HG03280 (cell line): Measurements from ENCODE around the gene IRF4.
"Not testable (repeated sequence)": the region's sequence is repeated elsewhere in the genome, so short reads cannot be mapped to it uniquely, and the experiment has no call there.

ENCODE experiments used
- ATAC-seq: cut with Tn5 transposase; IDR thresholded peaks from one replicate; pipeline ENCODE4 v1.9.1; 2021; ENCODE audit warnings: mild to moderate bottlenecking, moderate library complexity; ENCODE audit not compliant: unreplicated experiment

IRF4 gene

DNA sequence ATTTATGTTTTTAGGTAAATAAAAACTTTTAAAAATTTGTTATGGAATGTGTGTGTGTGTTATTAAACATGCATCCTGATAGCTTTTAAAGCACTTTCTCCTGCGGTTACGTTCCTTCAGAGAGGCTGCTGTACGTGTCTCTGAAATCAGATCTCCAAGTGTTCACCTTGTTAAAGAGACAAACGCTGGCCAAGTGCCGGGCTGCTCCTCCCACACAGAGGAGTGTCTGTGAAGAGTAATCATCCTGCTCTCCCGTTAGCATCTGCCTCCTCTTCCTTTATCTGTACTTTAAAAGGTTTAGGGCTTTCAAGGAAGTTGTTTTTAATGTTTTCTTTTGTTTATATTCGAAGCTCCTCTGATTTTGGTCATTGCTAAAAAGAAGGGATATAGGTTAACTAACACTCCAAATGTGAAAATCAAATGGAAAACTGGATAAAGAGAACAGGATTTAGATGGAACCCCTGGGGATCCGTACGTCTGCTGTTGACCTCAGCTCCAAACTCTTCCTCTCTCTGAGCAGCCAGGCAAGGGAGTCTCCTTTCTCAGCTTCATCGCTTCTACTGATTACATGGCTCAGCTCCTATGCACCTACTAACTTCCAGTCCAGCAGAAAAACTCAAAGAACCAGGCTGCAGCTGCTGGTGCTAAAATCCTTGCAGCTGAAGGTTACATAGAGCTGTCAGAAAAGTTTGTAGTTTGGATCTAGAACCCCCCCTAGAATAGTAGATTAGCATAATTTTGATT, 20.0 kb downstream of the IRF4 start:
- no peak for ATAC-seq

DNA sequence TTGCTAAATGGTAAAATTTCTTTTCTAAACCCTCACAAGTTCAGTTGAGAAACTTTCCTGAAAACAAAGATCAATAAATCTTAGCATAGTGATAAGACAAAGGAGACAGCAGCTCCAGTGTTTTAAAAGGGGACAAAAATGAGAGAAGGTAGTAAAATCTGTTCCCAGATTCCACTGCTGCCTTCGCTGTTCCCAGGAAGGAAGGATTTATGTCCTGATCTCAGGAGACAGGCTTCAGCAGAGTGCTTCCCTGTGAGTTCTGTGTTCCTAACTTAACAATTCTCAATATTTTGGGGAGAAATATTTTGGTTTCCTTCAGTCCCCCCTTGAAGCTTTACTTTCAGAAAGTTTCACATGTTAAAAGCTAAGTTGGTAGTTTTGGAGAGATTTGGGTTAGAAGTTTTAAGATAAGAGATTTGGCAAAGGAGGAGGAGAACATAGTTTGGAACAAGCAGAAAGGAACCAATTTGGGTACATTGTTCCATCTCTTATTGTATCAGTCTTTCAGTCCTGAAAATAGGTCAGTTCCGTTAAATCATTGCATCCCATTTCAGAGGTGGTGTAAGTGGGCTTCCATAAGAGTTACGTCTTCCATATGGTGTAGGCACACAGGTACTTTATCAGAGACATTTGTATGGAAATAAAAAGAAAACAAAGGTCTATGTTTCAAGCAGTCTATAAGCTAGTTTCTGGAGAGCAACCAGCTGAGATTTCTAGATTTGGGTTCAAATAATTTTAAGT, 20.8 kb downstream of the IRF4 start:
- no peak for ATAC-seq

DNA sequence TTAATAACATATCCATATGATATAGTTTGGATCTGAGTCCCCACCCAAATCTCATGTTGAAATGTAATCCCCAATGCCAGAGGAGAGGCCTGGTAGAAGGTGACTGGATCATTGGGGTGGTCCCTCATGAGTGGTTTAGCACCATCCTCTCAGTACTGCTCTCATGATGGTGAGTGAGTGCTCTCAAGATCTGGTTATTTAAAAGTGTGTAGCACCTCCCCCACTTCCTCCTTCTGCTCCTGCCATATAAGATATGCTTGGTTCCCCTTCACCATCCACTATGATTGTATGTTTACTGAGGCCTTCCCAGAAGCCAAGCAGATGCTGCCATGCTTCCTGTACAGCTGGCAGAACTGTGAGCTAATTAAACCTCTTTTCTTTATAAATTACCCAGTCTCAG, 22.9 kb downstream of the IRF4 start:
- ATAC-seq: no peak

DNA sequence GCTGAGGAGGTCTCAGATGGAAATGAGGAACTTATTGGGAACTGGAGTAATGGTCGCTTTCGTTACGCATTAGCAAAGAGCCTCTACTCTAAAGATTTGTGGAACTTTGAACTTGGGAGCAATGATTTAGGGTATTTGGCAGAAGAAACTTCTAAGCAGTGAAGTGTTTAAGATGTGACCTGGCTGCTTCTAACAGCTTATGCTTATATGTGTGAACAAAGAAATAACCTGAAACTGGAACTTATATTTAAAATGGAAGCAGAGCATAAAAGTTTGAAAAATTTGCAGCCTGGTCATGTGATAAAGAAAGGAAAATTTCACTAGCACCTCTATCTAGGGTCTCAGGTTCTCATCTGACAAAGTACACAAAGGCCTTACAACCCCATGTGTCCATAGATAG, 23.5 kb downstream of the IRF4 start:
- ATAC-seq: no peak

DNA sequence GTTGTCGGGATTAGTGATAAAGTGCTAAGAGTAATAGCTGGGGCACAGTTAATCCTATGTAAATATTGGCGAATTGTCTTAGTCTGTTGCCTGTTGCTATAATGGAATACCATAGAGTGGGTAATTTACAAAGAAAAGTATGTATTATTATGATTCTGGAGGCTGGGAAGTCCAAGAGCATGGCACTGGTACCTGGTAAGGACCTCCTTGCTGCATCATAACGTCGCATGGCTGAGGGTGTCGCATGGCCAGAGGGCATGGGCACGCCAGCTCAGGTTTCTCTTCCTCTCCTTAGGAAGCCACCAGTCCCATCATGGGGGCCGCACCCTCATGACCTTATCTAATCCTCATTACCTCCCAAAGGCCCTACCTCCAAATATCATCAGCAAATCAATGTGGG, 29.7 kb downstream of the IRF4 start:
- no peak for ATAC-seq

DNA sequence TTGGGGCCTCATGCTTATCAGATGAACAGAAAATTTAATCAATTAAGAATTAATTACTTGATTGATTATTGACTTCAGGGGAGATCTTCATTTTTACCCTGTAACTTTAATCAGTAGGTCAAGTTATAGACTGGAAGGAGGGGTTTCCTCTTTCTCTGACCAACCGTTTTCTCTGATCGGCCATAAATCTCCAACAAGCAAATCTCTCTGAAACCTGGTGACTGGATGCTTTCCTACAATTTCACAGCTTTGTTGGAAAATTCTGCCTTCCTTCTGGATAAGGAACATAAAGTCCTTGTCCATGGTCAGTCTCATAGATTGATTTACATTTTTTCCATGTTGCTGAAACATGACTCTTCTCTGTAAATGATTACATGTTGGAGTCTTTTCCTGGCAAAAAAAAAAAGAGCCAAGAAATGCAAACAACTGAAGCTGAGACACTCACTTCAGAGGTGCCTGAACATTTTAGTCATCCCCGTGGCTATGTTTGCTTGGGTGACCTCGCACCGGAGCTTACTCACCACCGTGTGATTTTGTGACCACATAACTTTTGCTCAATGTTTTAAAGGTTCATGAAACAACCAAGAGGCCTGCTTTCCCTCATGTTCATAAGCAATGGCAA, 31.0 kb downstream of the IRF4 start:
- no peak for ATAC-seq

DNA sequence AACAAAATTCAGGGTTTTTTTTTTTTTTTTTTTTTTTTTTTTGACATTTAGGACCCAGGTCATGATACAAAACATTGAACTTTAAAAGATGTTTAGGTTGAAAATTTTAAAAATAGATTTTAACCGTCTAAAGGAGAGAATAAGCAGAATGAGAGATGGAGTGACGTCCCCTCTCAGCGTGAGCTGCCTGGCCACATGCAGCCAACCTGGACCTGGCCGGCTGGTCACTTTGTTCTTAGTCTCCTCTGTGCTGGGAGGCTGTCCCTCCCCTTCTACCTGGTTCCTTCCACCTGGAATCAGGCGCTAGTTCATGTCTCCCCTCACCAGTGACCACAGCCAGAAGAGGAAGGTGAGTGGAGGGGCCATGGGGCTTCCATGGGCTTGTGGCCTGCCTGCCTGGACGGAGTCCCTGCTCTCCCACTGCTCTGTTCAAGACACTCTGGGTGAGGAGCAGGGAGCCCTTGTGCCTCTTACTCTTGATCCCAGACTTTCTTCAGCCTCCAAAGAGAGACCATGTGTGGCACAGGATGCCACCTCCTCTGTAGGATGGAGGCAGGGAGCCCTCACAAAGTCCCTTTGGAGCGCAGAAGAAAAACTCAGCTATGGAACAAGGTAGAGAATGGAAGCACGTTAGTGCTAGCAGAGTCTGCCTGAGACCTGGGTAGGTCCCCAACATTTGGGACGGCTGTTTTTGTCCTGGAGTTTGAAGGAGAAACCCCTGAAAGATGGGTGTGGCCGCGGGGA, 31.7 kb downstream of the IRF4 start:
- ATAC-seq: no peak

DNA sequence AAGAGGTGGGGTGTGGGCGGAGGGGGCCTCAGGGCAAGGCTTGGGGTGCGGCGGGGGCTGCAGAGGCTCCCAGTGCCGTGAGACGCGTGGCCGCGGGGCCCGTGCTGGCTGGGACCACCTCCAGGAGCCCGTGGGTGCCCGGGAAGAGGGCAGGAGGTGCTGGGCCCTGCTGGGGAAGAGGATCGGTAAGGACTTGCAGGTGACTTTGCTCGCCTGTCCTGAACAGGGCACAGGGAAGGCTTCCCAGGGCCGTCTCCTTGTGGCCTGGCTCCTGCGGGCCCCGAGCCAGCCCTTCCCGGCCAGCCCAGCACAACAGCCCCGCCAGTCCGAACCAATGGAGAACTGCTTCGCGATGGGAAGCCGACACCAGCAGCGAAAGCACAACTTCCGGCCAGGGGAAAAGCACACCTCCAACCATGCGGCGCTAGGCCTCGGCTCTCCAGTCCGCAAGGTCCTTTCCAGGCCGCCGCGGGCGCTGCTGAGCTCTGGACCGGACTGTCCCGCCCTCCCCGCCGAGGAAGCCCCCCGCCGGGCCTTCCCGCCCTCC, 32.3 kb downstream of the IRF4 start:
- no peak for ATAC-seq

DNA sequence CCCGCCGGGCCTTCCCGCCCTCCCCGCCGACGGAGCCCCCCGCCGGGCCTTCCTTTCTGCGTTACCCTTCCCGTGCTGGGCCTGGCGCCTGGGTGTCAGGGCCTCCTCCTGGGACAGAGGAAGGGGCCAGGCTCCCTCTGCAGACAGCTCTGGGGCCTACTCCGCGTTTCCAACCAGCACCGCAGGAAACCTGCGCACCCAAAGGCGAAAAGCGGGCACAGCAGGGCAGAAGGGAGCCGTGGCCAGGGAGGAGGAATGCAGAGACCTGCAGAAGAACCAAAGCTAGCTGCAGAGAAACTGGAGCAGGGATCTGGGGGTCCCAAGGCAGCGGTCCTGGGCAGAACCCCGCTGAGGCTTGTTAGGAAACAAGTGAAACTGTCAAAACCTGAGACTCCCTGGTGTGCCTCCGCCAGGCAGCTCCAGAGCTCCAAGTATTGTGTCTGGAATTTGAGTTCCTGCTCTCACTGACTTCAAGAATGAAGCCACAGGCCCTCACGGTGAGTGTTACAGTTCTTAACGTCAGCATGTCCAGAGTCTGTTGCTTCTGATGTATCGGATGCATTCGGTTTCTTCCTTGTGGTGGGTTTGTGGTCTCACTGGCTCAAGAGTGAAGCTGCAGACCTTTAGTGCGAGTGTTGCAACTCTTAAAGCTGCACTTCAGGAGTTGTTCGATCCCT, 33.3 kb downstream of the IRF4 start:
- no peak for ATAC-seq

DNA sequence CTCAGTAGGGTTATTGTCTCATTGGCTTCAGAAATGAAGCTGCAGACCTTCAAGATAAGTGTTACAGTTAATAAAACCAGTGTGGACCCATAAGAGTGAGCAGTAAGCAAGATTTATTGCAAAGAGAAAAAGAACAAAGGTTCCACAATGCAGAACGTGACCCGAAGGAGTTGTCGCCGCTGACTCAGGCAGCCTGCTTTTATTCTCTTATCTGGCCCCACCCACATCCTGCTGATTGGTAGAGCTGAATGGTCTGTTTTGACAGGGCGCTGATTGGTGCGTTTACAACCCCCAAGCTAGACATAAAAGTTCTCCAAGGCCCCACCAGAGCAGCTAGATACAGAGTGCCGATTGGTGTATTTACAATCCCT, 33.9 kb downstream of the IRF4 start:
- ATAC-seq: not testable (repeated sequence)

DNA sequence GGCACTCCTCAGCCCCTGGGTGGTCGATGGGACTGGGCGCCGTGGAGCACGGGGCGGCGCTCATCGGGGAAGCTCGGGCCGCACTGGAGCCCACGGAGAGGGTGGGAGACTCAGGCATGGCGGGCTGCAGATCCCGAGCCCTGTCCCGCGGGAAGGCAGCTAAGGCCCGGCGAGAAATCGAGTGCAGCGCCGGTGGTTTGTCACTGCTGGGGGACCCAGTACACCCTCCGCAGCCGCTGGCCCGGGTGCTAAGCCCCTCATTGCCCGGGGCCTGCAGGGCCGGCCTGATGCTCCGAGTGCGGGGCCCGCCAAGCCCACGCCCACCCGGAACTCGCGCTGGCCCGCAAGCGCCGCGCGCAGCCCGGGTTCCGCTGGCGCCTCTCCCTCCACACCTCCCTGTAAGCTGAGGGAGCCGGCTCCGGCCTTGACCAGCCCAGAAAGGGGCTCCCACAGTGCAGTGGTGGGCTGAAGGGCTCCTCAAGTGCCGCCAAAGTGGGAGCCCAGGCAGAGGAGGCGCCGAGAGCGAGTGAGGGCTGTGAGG, 34.7 kb downstream of the IRF4 start:
- not testable (repeated sequence) for ATAC-seq

DNA sequence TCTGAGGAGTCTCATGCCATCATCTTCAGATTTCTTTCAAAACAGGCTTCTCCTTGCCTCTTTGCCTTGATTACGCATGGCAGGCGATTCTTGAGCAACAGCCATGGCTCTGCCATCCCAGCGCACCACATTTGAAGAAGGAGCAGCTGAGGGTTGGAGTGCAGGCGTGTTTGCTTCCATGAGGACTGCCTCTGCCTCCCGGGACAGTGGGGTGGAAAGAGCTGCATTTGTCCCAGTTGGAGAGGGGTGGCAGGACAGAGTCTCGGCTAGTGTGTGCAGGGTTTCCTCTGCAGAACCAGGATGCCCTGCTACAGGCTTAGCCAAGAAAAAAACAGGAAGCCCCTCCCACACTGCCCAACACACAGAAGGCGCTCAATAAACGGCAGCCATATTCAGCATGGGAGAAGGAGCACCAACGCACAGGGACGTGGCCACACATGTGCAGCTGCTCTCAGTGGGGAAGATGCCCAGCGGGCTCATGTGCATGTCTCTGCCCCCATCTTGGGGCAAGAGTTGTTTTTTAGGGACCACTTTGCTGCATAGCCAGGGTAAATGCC, 36.6 kb downstream of the IRF4 start:
- ATAC-seq: no peak

DNA sequence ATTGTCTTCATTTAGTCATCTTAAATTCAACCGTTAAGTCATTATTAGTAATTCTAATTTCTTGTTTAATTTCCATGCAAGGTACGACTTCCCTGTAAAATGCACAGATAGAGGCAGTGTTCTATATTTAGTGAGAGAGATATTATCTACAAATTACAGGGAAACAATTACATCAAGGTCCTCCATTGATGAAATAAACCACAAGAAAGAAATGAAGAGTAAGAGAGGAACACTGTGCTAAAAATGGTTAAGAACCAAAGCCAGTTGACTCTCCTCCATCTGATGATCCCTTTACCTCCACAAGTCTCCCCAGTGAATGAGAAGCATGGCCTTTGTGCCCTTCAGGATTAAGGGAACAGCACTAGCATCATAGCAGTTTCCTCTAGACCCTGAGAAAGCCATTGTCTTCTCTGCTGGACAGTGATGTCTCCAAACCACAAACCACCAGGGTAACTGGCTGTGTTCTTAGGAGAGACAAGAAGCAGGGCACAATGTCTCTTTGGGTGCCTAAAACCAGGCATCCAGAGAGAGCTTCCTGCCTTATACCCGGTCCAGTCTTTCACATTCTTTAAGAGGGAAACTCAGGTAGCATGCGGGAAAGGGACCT, 38.1 kb downstream of the IRF4 start:
- ATAC-seq: no peak

DNA sequence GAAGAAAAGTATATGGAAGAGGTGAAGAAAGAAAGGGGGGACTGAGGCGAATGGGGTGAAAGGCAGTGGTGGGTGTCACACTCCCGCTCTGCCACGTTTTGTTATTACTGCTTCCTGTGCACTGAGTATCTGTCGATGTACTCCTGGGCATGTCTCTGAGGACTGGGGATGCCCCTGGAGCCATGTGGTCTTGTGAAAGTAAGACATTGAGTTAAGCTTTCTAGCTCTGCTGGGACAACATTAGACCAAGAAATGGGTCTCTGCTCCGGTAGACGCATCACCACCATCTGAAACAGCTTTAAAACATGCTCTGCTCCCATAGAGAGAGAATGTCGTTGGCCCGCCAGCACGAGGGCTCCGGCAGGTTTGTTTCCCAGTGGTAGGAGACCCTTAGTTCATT, 40.0 kb downstream of the IRF4 start:
- peak; percentile 46 for ATAC-seq

DNA sequence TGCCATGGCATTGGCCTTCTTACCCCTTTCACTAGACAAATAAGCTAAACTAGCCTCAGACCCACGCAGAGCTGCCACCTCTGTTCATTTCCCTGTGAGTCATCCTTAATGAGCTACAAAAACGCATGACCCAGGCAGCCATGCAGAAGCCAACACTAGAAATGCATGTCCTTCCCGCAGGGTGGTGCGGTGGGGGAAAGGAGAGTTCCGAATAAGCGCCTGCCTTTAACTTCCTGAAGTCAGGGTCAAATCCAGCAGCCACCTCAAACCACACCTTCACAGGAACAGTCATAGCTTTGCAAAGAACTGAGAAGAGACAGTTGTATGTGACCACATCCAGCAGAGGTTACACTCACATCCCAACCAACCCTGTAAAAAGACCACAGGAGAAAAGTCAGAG, 40.4 kb downstream of the IRF4 start:
- no peak for ATAC-seq

DNA sequence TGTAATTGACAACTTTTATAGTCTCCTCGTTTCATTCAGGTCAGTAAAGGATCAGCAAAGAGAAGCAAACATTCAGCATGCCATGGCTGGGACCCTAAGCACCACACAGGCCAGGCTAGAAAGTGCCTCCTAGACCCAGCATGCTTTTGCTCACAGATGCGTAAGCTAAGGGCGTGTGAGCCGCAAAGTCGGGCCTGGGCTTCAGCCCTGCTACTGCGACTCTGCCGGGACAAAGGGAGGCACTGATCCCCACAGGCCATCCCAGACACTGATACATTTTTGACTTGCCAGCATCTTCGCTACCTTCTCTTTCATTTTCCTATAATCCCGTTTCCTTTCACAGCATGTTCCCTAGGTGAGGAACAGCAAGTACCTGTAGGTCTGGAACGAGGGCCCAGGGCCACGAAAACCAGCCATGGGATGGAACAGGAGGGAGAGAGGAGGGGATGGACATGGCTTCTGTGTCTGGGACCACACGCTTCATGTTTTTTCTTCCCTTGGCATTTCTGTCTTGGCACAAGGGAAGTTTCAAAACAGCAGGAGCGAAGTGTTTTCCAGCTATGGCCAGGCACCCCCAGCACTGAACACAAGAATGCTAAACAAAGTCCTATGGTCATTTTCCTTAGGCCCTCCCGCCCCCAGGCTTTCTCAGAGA, 42.6 kb downstream of the IRF4 start:
- no peak for ATAC-seq

DNA sequence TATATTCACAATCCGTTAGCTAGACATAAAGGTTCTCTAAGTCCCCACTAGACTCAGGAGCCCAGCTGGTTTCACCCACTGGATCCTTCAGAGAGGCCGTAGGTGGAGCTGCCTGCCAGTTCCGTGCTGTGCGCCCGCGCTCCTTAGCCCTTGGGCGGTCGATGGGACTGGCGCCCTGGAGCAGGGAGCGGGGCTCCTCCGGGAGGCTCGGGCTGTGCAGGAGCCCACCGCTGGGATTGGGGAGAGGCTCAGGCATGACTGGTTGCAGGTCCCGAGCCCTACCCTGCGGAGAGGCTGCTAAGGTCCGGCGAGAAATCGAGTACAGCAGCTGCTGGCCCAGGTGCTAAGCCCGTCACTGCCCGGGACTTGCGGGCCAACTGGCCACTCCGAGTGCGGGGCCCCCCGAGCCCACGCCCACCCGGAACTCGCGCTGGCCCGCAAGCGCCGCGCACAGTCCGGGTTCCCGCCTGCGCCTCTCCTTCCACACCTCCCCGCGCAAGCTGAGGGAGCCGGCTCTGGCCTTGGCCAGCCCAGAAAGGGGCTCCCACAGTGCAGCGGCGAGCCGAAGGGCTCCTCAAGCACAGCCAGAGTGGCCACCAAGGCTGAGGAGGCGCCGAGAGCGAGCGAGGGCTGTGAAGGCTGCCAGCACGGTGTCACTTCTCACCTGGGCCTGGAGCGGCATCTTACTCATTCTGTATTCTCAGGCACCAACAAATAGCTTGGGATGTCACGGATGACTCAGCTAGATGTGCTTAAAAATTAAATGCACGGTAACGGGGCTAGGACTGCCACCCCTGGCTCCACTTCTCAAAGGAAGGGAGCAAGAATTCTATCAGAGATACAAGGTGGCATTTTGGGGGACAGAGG, 44.1 kb downstream of the IRF4 start:
- no peak for ATAC-seq
